Keratinocyte (primary cell): ENCODE results near the gene PLXNA2. TPM values are rescaled to one million over a fixed set of nuclear protein-coding genes. Genes with fewer than 3 reads are reported as not detected.

ENCODE experiments used
- DNase-seq: peaks from one replicate; pipeline ENCODE4 v3.0.0-alpha.2; 2011; ENCODE audit warnings: low read depth, missing footprints, low spot score
- FAIRE-seq: peaks from 2 replicates; lab custom pipeline; 2011; peaks lifted over from hg19 to GRCh38; lab: Jason Lieb, UNC
- H2AFZ ChIP-seq: 2 replicates; pipeline ENCODE4 v1.6.0; 2012; ENCODE audit warnings: low read length, control low read depth, inconsistent platforms; ENCODE audit not compliant: control insufficient read depth
- H3K27ac ChIP-seq: 2 replicates; pipeline ENCODE4 v1.5.1; 2011; ENCODE audit warnings: low read length; ENCODE audit not compliant: control insufficient read depth, insufficient read depth
- H3K27me3 ChIP-seq: 3 replicates; pipeline ENCODE4 v1.6.0; 2011; ENCODE audit warnings: low read length; ENCODE audit not compliant: control insufficient read depth, insufficient read depth; ENCODE audit errors: extremely low read depth
- H3K36me3 ChIP-seq, 2 experiments: 2 replicates in 1 of 2; 3 replicates in 1 of 2; pipeline ENCODE4 v1.5.1; 2011; ENCODE audit warnings: low read length in 2 of 2, mild to moderate bottlenecking in 1 of 2; ENCODE audit not compliant: control insufficient read depth in 2 of 2, insufficient read depth in 2 of 2; ENCODE audit errors: extremely low read depth in 1 of 2
- H3K4me1 ChIP-seq: 3 replicates; pipeline ENCODE4 v1.5.1; 2011; ENCODE audit warnings: low read length; ENCODE audit not compliant: control insufficient read depth, insufficient read depth; ENCODE audit errors: extremely low read depth
- H3K4me2 ChIP-seq: 3 replicates; pipeline ENCODE4 v1.6.0; 2011; ENCODE audit warnings: low read depth, low read length; ENCODE audit not compliant: control insufficient read depth, insufficient read depth; ENCODE audit errors: extremely low read depth
- H3K4me3 ChIP-seq, 3 experiments: fragments of 200-600 bp in 1 of 3; sonication (generic) in 1 of 3; 2 replicates in 2 of 3; 3 replicates in 1 of 3; pipeline ENCODE4 v1.5.1; 2011 to 2016; ENCODE audit warnings: low read length in 3 of 3, mild to moderate bottlenecking in 3 of 3, control low read depth in 2 of 3, inconsistent platforms in 1 of 3, low read depth in 1 of 3, mixed read lengths in 1 of 3, mixed run types in 1 of 3, moderate library complexity in 1 of 3; ENCODE audit not compliant: control insufficient read depth in 2 of 3, insufficient read depth in 2 of 3; ENCODE audit errors: extremely low read depth in 1 of 3
- H3K79me2 ChIP-seq: 2 replicates; pipeline ENCODE4 v1.6.0; 2012; ENCODE audit warnings: low read length; ENCODE audit not compliant: control insufficient read depth, insufficient read depth
- H3K9ac ChIP-seq: 3 replicates; pipeline ENCODE4 v1.6.0; 2011; ENCODE audit warnings: low read length; ENCODE audit not compliant: control insufficient read depth, insufficient read depth; ENCODE audit errors: extremely low read depth
- H3K9me1 ChIP-seq: 3 replicates; pipeline ENCODE4 v1.6.0; 2011; ENCODE audit warnings: low read length; ENCODE audit not compliant: control insufficient read depth, insufficient read depth; ENCODE audit errors: extremely low read depth
- H3K9me3 ChIP-seq: 2 replicates; pipeline ENCODE4 v1.5.1; 2012; ENCODE audit warnings: low read depth, low read length; ENCODE audit not compliant: control insufficient read depth
- H4K20me1 ChIP-seq: 3 replicates; pipeline ENCODE4 v1.6.0; 2011; ENCODE audit warnings: low read length; ENCODE audit not compliant: control insufficient read depth, insufficient read depth; ENCODE audit errors: extremely low read depth
- CTCF ChIP-seq, 3 experiments: IDR thresholded peaks in 1 of 3; conservative IDR thresholded peaks in 1 of 3; optimal IDR thresholded peaks in 1 of 3; 2 replicates in 2 of 3; 3 replicates in 1 of 3; pipeline versions ENCODE3 to v1.5.1; 2011; ENCODE audit warnings: low read length in 3 of 3, mild to moderate bottlenecking in 3 of 3, moderate library complexity in 2 of 3, control low read depth in 1 of 3, inconsistent platforms in 1 of 3; ENCODE audit not compliant: insufficient read depth in 2 of 3; ENCODE audit errors: extremely low read depth in 1 of 3
- EZH2 ChIP-seq: IDR thresholded peaks from one replicate; pipeline ENCODE4 v1.6.1; 2012; ENCODE audit warnings: inconsistent platforms, mild to moderate bottlenecking, low read length, moderate library complexity
- dilution Hi-C: fragments of 300-500 bp; cut with MboI; formaldehyde crosslinking; loops from one replicate; pipeline ENCODE4 v1.7.0; 2020; ENCODE audit warnings: low sequenced_read_pairs; ENCODE audit not compliant: extremely low pct_ligation_motif_present
- polyA plus RNA-seq, 5 experiments: library from polyadenylated mRNA; depleted of rRNA in 3 of 5; stranded (reverse) in 3 of 5; stranded (forward) in 1 of 5; unstranded in 1 of 5; fragments of >200 nt; gene quantifications; 1 replicate in 1 of 5; 2 replicates in 3 of 5; 3 replicates in 1 of 5; pipeline versions ENCODE4 v1.2.1 to v1.2.3, GENCODE V29; 2011 to 2012; ENCODE audit warnings: missing spikeins in 2 of 5, low read depth in 1 of 5, low replicate concordance in 1 of 5

PLXNA2 gene
- polyA plus RNA-seq, 1 donor (not counting 4 experiments of a cell fraction or from before 2014, with no cell fraction given) = 6.7 TPM

- Histone ChIP-seq H3K4me3 (no peak overlapping the region), H3K9ac (no peak overlapping the region), H3K79me2 (no peaks in the 10 kb centered on the region), H3K27me3 (no peaks in the 10 kb centered on the region), H3K27ac (no peak overlapping the region), H3K9me3 (no peaks in the 10 kb centered on the region), H4K20me1 (no peaks in the 10 kb centered on the region), H3K4me1 (peaks cover 9% of the 10 kb centered on the region), H3K9me1 (no peaks in the 10 kb centered on the region), H3K36me3 (peaks cover 2 to 11% of the 10 kb centered on the region in 2 experiments), H3K4me2 (no peak overlapping the region), H2AFZ (no peak overlapping the region)
- FAIRE-seq = no peak
- TF ChIP-seq EZH2 = no peak
- no peak for TF ChIP-seq CTCF (optimal IDR thresholded peaks at IDR 0.05 in 1 of 3, IDR thresholded peaks at IDR 0.05 in 1 of 3, conservative IDR thresholded peaks at IDR 0.05 in 1 of 3; ENCODE audit: extremely low read depth in 1 of 3, insufficient read depth in 2 of 3, low read length in 3 of 3)
- no peak for DNase-seq
- dilution Hi-C loops = no loop called here
Measured at GRCh38 chr1:208161656-208162375, 82.4 kb downstream of the PLXNA2 start.

GRCh38 chr1:208161005-208161404 is 83.2 kb downstream of the PLXNA2 start:
- no peaks in the 10 kb centered on the region for H3K9me1 ChIP-seq
- no peak for DNase-seq
- H3K27me3 ChIP-seq = no peaks in the 10 kb centered on the region
- no peak overlapping the region for H3K27ac ChIP-seq
- no peak for FAIRE-seq
- no peaks in the 10 kb centered on the region for H4K20me1 ChIP-seq
- no peak overlapping the region for H3K9ac ChIP-seq
- no peak overlapping the region for H3K4me3 ChIP-seq
- TF ChIP-seq EZH2 (no peak), CTCF (optimal IDR thresholded peaks at IDR 0.05 in 1 of 3, IDR thresholded peaks at IDR 0.05 in 1 of 3, conservative IDR thresholded peaks at IDR 0.05 in 1 of 3; ENCODE audit: extremely low read depth in 1 of 3, insufficient read depth in 2 of 3, low read length in 3 of 3) (no peak)
- peaks cover 1% of the 10 kb centered on the region for H3K4me1 ChIP-seq
- H2AFZ ChIP-seq = no peak overlapping the region
- dilution Hi-C loops = no loop called here
- H3K4me2 ChIP-seq = no peak overlapping the region
- H3K79me2 ChIP-seq = no peaks in the 10 kb centered on the region
- H3K9me3 ChIP-seq = no peaks in the 10 kb centered on the region
- H3K36me3 ChIP-seq = peaks cover 2 to 11% of the 10 kb centered on the region in 2 experiments
